ENCODE data around the gene NOS3. TPM values are rescaled to one million over a fixed set of nuclear protein-coding genes. Genes with fewer than 3 reads are reported as not detected.
"Not testable (repeated sequence)": the region's sequence is repeated elsewhere in the genome, so short reads cannot be mapped to it uniquely, and the experiment has no call there.

NOS3 gene
- total RNA-seq, 4 donors from 2014 or later, result 5.2 to 8.1 (median 6.3) TPM

DNA sequence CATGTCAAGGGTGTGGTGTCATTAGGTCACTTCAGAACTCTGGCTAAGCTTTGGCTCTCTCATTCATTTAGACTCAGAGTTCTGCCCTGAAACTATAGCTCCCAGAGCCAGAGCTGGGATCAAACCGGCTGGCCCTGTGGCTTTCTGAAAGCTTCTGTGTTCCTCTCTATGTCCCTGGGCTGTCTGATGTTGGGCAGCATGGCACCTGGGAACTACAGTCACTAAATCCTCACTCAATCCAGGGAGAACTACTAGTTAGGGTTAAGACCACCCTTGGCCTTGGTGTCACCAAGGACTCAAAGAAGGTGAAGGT lies 20.2 kb downstream of the NOS3 start:
- Histone ChIP-seq H3K9me3 (no peaks in the 10 kb centered on the region), H3K4me3 (replicated peaks in 1 of 3) (no peak overlapping the region), H3K4me1 (peaks cover 7 to 33% of the 10 kb centered on the region in 2 donors), H3K36me3 (no peaks in the 10 kb centered on the region), H3K27ac (no peak overlapping the region), H3K27me3 (peaks cover 4% of the 10 kb centered on the region)
- intact Hi-C loops (cut with DNase I), result no loop called here
- TF ChIP-seq POLR2A (IDR thresholded peaks at IDR 0.05), result no peak
- TF ChIP-seq, protein P1, sequence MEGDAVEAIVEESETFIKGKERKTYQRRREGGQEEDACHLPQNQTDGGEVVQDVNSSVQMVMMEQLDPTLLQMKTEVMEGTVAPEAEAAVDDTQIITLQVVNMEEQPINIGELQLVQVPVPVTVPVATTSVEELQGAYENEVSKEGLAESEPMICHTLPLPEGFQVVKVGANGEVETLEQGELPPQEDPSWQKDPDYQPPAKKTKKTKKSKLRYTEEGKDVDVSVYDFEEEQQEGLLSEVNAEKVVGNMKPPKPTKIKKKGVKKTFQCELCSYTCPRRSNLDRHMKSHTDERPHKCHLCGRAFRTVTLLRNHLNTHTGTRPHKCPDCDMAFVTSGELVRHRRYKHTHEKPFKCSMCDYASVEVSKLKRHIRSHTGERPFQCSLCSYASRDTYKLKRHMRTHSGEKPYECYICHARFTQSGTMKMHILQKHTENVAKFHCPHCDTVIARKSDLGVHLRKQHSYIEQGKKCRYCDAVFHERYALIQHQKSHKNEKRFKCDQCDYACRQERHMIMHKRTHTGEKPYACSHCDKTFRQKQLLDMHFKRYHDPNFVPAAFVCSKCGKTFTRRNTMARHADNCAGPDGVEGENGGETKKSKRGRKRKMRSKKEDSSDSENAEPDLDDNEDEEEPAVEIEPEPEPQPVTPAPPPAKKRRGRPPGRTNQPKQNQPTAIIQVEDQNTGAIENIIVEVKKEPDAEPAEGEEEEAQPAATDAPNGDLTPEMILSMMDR (IDR thresholded peaks at IDR 0.05), result no peak
- 70% methylated on average over 1 of the region's 1 CpG; no CpG with 5 or more reads in 1 of the 2 donors for WGBS, 2 donors
- DNase-seq, result no peak

- H3K36me3 ChIP-seq; H3K4me3 ChIP-seq (replicated peaks in 1 of 3); H3K27ac ChIP-seq; intact Hi-C loops (cut with DNase I); H3K9me3 ChIP-seq; DNase-seq; H3K27me3 ChIP-seq: not testable (repeated sequence)
- 89 to 90% methylated on average over 12 of the region's 12 CpGs for WGBS, 2 donors
- H3K4me1 ChIP-seq, result peaks cover 7 to 33% of the 10 kb centered on the region in 2 donors
Observed at GRCh38 chr7:151011616-151012015, 20.8 kb downstream of the NOS3 start.

GRCh38 chr7:151012031-151012692 lies 21.3 kb downstream of the NOS3 start:
- Histone ChIP-seq H3K27me3 (peaks cover 4% of the 10 kb centered on the region), H3K27ac (no peak overlapping the region), H3K9me3 (no peaks in the 10 kb centered on the region), H3K4me3 (replicated peaks in 1 of 3) (no peak overlapping the region), H3K36me3 (no peaks in the 10 kb centered on the region), H3K4me1 (peaks cover 7 to 33% of the 10 kb centered on the region in 2 donors)
- no peak for DNase-seq
- TF ChIP-seq, protein P1 (IDR thresholded peaks at IDR 0.05), result no peak
- no peak for TF ChIP-seq POLR2A (IDR thresholded peaks at IDR 0.05)
- intact Hi-C loops (cut with DNase I), result no loop called here
- WGBS, 2 donors, result 61 to 78% methylated on average over 6 of the region's 6 CpGs

DNA sequence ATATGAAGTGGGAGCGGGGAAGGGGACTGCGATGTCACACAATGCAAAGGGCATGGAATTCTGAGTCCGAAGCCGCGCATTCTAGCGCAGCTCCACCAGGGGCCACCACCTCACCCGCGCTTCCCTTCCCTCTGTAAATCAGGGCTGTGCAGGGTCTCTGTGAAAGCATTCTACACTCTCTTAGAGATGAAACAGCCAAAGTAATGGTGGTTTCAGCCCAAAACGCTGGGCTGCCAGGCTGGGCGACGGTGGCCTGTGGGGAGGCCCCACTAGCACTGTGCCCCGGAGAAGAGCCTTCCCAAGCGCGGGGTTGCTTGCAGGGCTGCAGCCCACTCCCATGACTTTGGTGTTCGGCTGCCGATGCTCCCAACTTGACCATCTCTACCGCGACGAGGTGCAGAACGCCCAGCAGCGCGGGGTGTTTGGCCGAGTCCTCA lies 22.1 kb downstream of the NOS3 start:
- intact Hi-C loops (cut with DNase I), result no loop called here
- H3K27me3 ChIP-seq, result peaks cover 4% of the 10 kb centered on the region
- DNase-seq, result no peak
- peaks cover 7 to 36% of the 10 kb centered on the region in 2 donors for H3K4me1 ChIP-seq
- H3K27ac ChIP-seq, result no peak overlapping the region
- no peaks in the 10 kb centered on the region for H3K36me3 ChIP-seq
- WGBS, 2 donors, result 30 to 37% methylated on average over 15 to 17 of the region's 23 CpGs
- TF ChIP-seq POLR2A (IDR thresholded peaks at IDR 0.05), result no peak
- TF ChIP-seq, protein P1 (IDR thresholded peaks at IDR 0.05), result peak in 3 of 6 experiments; percentile 9 to 32 (median 17)
- no peaks in the 10 kb centered on the region for H3K9me3 ChIP-seq
- no peak overlapping the region for H3K4me3 ChIP-seq (replicated peaks in 1 of 3)

GRCh38 chr7:151013356-151013732 lies 22.5 kb downstream of the NOS3 start:
- Histone ChIP-seq H3K27ac (no peak overlapping the region), H3K27me3 (peaks cover 4% of the 10 kb centered on the region)

More at GRCh38 chr7:151013356-151013732, 22.5 kb downstream of the NOS3 start:
- DNase-seq, result no peak
- Histone ChIP-seq H3K4me1 (peaks cover 7 to 37% of the 10 kb centered on the region in 2 donors), H3K4me3 (replicated peaks in 1 of 3) (peak overlapping the region in 1 of 3 donors; percentile 4), H3K9me3 (no peaks in the 10 kb centered on the region), H3K36me3 (no peaks in the 10 kb centered on the region)
- WGBS, 2 donors, result 5 to 30% methylated on average over 4 of the region's 26 CpGs
- intact Hi-C loops (cut with DNase I), result no loop called here
- TF ChIP-seq, protein P1 (IDR thresholded peaks at IDR 0.05), result no peak
- TF ChIP-seq POLR2A (IDR thresholded peaks at IDR 0.05), result no peak

Data from thyroid gland (tissue), 4 donors.